GM12872 (cell line): ENCODE data around the gene PCDHGA1.

Experiments used
- TF ChIP-seq, protein P1 (sequence below): IDR thresholded peaks from 3 replicates; pipeline ENCODE4 v1.5.1; 2011; ENCODE audit warnings: low read depth, mild to moderate bottlenecking, low read length, moderate library complexity; ENCODE audit not compliant: insufficient read depth

PCDHGA1 gene

GRCh38 chr5:141356133-141356532 is 25.8 kb downstream of the PCDHGA1 start:
- TF ChIP-seq, protein P1, sequence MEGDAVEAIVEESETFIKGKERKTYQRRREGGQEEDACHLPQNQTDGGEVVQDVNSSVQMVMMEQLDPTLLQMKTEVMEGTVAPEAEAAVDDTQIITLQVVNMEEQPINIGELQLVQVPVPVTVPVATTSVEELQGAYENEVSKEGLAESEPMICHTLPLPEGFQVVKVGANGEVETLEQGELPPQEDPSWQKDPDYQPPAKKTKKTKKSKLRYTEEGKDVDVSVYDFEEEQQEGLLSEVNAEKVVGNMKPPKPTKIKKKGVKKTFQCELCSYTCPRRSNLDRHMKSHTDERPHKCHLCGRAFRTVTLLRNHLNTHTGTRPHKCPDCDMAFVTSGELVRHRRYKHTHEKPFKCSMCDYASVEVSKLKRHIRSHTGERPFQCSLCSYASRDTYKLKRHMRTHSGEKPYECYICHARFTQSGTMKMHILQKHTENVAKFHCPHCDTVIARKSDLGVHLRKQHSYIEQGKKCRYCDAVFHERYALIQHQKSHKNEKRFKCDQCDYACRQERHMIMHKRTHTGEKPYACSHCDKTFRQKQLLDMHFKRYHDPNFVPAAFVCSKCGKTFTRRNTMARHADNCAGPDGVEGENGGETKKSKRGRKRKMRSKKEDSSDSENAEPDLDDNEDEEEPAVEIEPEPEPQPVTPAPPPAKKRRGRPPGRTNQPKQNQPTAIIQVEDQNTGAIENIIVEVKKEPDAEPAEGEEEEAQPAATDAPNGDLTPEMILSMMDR = no peak

DNA sequence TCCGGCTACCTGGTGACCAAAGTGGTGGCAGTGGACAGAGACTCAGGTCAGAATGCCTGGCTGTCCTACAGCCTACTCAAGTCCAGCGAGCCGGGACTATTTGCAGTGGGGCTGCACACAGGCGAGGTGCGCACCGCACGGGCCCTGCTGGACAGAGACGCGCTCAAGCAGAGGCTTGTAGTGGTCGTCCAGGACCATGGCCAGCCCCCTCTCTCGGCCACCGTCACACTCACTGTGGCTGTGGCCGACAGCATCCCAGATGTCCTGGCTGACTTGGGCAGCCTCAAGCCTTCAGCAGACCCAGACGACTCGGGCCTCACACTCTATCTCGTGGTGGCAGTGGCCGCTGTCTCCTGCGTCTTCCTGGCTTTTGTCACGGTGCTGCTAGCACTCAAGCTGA is 26.6 kb downstream of the PCDHGA1 start:
- TF ChIP-seq, protein P1 = no peak

- TF ChIP-seq, protein P1 = peak; percentile 72
Measured at GRCh38 chr5:141359790-141360426, 29.6 kb downstream of the PCDHGA1 start, which contains the start of gene PCDHGB2. PCDHGB2 (plus strand) TSS chr5:141359994; CDS start chr5:141360136, 142 bp downstream.

GRCh38 chr5:141360685-141361084 is 30.4 kb downstream of the PCDHGA1 start:
- TF ChIP-seq, protein P1 = no peak

- TF ChIP-seq, protein P1 = no peak
Measured at GRCh38 chr5:141362719-141363118, 32.4 kb downstream of the PCDHGA1 start.

DNA sequence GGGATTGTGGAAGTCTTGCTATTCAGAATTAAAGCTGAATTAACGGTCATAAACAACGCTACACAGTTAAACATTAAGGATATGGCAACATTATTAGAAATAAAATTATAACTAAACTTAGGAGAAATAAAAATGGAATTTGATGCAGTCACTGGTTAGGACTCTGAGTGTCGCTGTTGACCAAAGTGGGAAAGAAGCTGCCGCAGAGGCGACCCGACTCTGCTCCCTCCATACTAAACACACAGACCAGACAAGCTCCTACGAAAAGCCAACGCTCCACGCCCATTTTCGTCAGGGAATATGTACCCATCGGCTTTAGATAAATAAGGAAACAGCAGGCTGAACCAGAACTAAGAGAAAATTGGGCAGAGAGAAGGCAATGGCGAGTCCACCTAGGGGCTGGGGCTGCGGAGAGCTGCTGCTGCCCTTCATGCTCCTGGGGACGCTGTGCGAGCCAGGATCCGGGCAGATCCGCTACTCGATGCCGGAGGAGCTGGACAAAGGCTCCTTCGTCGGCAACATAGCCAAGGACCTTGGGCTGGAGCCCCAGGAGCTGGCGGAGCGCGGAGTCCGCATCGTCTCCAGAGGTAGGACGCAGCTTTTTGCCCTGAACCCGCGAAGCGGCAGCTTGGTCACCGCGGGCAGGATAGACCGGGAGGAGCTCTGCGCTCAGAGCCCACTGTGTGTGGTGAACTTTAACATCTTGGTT is 33.8 kb downstream of the PCDHGA1 start, which contains the start of gene PCDHGA5:
PCDHGA5 (plus strand) TSS at position 211 of the 709 bp plus-strand sequence; CDS start at position 380, 169 bp downstream.
- TF ChIP-seq, protein P1 = no peak

DNA sequence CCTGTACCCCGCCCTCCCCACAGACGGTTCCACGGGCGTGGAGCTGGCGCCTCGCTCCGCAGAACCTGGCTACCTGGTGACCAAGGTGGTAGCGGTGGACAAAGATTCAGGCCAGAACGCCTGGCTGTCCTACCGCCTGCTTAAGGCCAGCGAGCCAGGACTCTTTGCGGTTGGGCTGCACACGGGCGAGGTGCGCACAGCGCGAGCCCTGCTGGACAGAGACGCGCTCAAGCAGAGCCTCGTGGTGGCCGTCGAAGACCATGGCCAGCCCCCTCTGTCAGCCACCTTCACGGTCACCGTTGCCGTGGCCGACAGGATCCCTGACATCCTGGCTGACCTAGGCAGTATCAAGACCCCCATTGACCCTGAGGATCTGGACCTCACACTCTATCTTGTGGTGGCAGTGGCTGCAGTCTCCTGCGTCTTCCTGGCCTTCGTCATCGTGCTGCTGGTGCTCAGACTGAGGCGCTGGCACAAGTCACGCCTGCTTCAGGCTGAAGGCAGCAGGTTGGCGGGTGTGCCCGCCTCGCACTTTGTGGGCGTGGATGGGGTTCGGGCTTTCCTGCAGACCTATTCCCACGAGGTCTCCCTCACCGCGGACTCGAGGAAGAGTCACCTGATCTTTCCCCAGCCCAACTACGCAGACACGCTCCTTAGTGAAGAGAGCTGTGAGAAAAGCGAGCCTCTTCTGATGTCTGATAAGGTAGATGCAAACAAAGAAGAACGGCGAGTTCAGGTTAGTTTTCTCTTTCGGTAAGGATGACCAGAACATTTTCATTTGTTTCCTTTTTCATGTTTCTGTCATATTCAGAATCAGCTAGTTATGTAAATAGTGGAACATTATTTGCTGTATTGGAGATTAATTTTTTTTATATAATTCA is 35.9 kb downstream of the PCDHGA1 start:
- TF ChIP-seq, protein P1 = no peak
